GM19397 (cell line): ENCODE measurements around the gene EPN2.

ENCODE experiments used
- ATAC-seq: cut with Tn5 transposase; IDR thresholded peaks from one replicate; pipeline ENCODE4 v1.9.1; 2021; ENCODE audit warnings: mild to moderate bottlenecking, moderate library complexity; ENCODE audit not compliant: unreplicated experiment

The EPN2 gene

DNA sequence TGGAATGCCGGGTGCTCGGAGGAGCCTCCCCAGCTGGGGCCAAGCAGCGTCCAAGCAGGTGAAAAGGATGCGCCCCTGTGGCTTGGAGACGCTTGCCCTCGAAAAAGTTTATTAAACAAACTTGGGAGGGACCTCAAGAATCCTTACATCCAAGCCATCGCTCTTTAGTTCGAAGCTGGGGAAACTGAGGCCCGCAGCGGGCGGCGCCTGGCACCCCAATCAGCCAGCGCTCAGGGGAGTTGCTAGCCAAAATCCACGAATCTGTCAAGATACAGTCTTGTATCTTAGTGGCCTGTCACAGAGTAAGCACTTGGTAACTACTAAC, 125.9 kb downstream of the EPN2 start:
- ATAC-seq, result no peak

DNA sequence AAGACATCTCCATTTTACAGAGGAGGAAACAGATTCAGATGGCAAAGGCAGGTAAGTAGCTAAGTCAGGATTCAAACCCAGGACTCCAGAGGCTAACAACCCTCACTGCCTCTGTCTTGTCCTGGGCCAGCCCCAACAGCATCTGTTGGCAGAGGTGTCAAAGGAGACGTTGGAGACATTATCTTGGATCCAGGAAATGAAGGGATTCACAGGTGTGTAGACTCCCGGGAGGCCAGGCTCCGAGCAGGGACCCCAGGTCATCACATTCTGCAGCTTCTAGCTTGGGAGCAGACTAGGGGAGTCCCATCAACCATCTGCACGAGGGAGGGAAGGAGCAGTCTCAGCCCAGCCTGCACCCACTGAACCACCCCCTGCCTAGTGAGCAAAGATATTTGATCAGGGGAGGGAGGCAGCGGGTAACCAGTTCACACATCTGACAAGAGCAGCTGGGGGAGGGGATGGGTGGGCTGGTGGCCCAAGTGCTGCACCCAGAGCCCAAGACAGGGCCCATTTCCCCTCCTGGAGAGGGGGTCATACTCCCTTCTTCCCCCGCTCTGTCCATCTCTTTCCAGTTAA, 126.4 kb downstream of the EPN2 start:
- ATAC-seq, result no peak

DNA sequence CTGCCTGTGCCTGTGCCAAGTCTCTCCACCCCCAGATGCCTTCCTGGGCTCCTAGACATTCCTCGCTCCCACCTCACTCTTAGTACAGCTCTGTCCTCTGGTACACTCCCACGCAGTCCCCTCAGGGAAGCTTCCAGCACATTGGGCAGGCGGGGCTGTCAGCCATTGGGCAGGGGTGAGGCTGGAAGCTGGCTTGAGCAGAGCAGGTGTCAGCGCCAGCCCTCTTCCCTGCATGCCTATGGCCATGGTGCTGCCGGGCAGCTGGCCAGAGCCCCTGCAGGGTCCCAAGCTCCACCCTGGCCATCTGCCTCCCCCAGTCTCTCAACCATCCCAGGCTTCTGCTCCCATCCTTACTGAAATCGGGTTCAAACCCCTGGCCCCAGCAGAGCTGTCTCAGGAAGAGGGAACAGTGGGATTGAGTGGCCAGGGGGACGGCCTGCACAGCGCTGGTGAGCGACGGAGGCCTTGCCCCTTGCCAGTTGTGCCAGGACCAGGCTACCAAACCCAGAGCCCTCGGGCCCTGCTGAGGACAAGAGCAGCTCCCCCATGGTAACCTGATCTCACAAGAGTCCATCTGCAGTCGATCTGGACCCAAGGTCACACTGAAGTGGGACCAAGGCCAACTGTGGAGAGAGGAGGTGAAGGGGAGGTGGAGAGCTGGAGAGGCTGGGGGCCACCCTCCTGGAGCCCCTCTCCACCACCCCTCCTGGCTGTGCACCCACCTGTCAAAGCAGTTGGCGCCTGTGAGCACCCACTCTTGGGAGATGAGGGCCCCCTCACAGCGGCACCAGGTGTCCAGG, 127.7 kb downstream of the EPN2 start:
- ATAC-seq, result no peak

DNA sequence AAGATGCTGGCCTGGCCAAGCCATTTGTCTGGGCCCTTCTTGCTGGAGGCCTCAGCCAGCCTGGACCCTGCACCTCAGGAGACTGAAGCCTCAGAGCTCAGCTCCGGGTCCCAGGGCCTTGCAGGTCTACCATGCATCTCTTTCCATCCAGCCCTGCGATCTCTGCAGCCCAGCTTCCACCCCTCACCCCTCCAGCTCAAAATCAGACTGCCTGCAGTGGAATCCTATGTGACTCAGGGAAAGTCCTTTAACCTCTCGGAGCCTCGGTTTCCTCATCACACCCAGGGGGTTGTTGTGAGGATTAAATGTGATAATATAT, 128.3 kb downstream of the EPN2 start:
- ATAC-seq, result no peak

DNA sequence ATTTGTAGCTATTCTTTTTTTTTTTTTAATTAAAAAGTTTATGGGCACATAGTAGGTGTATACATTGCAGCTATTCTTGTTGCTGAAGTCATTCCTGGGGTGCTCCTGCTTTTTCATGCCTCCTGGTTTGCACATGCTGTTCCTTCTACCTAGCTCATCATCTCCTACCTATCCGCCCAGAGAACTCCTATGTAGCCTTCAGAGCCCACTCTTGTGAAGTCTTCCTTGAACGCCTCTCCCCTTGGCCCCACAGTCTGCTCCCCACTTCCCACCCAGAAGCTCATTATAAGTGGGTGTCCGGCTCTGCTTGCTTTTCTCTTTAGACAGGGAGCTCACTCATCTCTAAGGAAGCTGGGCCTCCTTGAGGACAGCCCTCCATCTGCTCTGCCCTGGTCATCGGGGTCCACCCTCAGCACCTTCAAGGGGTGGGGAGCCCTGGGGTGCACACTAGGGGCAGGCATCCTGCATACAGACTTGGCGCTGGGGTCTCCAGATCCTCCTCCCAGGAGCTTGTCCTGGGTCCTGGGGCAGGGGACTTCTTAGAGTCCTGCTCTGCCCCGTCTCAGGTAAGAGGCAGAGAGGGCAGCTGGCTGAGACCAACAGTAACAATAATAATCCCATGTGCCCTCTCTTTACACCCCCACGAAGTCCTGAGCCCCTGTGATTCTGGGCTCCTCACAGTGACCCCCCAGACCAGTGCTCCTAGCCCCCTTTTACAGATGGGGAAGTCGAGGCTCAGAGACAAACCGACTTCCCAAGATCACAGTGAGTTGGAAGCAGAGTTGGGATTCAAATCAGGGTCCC, 128.9 kb downstream of the EPN2 start:
- no peak for ATAC-seq

DNA sequence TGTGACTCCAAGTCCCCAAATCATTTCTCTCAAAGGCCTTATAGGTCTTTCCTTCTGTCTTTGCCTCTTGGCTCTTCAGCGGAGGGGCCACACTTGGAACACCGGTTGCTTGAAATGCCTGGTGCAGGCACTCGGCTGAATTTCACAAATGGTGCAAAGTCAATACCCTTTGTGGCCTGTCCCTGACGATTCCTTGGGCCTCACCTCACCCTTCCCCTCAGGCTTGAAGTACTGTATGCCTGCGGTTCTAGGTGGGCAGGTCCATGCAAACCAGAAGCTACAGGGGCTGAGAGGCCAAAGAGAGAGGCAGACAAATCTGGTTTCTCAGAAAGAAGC, 129.4 kb downstream of the EPN2 start:
- no peak for ATAC-seq

DNA sequence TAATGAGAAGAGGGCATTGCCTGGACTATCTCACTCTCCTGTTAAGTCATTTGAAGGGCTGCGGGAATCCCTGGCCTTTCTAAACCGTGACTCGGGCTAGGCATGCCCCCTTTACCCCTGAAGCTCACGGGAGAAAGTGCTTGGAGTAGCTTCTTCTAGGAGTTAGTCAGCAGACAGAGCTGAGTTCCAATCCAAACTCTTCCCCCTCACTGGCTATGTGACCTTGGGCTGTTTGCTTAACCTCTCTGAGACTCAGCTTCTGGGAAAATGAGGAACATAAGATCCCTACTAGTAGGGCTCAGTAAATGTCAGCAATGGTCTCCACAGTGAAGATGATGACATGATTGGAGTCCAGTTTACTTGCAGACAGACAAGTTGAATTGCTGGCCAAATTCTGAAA, 131.1 kb downstream of the EPN2 start:
- ATAC-seq, result no peak

DNA sequence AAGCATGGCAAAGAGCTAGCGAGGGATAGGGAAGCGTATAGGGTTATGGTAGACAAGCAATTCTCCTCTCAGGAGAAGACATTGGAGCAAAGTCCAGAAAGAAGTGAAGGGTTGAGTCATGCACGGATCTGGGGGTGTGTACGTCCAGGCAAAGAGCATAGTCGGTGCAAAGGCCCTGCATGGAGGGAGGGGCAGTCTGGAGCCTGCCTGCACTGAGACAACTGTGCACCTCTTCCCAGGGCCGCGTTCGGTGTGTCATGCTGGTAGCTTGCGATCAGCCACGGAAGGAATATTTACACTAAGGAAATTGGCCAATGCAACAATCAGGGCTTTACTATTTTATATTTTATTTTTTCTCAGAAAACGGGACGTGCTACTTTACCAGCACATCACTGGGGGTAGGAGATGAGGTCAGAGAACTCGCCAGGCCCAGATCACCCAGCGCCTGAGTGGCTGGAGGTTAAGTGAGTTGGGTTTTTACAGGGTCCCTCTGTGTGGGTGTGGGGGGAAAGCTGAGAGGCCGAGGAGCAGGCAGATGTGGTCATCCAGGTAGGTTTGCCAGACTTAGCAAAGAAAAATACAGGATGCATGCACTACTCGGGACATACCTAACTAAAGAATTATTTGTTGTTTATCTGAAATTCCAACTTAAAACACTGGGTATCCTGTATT, 132.1 kb downstream of the EPN2 start:
- no peak for ATAC-seq

DNA sequence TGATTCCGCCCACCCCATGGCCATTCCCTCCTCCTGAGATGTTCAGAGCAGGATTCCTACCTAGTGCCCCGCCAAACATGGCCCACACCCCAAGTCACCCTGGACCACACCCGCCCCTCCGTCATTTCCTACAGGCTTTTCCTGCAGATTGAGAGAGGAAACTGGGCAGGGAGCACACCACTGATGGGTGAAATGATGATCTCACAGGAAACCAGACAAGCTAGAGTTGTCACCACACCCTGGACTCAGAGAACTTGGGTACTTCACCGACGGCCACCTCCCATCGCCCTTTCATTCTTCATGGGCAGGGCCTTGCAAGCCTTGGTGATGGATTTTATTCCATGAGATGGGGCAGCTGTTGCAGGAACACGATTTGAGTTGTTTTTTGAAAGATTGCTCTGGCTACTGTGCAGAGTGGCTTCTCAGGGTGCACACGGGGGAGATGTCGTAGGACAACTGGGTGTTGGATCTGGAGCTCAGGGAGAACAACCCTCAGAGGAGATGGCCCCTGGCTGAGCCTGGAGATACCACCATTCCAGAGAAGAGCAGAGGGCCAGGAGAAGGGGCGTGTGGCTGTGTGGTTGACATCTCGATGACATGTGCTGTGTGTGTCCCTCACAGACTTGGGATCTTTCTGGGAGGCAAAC, 132.8 kb downstream of the EPN2 start:
- ATAC-seq, result no peak

DNA sequence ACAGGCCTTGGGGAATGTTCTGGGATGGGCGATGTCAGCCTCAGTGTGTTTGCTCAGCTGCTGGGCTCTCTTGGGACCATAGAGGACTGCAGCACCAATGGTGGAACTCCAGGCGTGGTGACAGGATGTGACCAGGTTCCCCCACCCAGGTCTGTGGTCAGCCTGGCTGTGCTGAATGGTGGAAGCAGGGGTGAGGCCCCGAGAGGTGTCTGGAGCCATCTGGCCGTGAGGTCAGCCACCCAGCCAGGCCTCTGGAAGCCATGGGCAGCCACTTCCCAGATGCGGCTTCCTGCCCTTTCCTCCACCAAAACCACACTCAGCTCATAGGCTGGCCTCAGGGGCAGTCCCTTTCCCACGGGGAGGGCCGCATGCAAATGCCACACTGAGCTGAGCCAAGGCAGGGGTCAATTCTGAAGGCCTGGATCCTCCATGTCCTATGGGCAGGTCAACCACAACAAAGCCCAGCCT, 133.4 kb downstream of the EPN2 start:
- peak; percentile 50 for ATAC-seq

DNA sequence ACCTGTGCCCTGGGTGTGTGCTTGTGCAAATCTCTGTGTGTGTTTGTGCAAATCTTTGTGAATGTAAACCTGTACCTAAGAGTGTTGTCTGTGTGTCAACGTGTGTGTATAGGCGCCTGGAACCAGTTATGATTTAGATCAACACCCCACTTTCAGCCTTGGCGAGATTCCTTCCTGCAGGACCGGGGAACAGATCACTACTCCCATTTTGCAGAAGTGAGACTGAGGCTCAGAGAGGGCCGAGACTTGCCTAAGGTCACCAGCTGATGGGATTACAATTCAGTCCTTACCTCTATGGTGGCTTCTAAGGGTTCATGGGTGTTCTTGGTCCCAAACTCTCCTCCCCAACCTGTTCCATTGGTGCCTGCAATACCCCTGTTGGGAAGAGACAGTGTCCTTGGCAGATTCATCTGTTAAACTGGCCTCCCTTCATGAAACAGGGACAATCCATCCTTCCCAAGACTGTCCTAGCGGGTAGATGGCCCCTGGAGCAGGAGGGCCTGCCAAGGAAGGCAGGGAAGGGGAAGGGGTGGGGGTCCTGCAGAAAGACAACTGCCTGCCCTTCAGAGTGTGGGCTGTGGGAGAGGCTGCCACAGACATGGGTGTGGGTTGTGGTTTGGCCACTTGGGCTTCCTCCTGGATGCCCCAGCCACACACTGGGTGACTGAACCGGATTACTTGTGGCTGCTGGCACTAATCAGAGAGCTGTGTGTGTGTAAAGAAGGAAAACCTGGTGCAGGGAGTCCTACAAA, 134.3 kb downstream of the EPN2 start:
- ATAC-seq, result no peak

DNA sequence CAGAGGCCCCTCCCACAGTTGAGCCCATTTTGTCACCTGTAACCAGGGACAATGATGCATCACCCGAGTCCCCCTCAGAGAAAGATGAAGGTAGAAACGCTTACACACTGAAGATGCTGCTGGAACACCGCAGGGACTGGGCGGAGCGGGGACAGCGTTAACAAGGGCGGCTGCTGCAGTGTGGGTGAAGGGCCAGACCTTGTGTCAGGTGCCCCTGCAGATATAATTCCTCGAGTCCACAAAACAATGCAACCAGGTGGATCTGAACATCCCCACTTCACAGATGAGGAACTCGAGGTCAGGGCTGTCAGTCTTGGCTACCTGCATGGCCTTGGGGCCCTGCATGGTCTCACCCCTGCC, 134.8 kb downstream of the EPN2 start:
- no peak for ATAC-seq

DNA sequence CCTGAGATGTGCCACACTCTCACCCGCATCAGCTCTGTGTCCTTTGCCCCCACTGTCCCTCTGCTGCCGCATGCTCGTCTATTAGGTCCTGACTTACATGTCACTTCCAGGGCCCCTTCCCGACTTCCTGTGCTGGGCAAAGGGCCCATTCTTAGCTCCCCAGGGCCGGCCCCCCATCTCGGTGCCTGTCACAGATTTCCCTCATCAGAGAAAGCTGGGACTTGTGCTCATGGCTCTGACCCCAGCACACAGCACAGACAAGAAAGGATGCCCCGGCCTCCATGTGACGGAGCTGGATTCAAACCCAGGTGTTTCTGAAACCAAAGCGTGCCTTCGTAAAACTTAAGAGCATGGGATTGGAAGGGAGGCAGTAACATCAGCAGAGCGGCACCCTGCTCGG, 135.3 kb downstream of the EPN2 start:
- ATAC-seq, result no peak

DNA sequence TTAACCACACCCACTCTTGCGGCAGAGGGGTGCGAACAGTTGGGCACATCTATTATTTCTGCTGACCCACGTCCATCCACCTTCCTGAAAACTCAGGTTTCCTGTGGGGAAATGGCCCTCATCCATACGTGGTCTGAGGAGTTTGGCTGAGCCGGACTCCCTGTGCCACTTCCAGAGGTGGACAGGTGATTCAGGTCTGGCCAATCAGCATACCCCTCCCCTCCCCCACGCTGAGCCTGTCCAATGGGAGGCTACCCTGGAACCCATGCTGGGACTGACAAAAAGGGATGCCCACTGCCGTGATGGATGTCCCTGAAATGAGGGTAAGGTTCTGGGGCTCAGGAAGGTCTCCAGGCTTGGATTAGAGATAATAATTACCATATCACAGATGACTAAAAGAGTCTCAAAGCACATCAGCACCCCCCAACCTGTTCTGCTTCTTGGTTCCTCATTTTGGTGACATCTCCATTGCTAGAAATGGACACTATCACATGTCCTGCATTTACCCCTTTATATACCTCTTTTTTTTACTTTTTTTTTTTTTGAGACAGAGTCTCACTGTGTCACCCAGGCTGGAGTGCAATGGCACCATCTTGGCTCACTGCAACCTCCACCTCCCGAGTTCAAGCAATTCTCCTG, 135.8 kb downstream of the EPN2 start:
- ATAC-seq, result no peak

DNA sequence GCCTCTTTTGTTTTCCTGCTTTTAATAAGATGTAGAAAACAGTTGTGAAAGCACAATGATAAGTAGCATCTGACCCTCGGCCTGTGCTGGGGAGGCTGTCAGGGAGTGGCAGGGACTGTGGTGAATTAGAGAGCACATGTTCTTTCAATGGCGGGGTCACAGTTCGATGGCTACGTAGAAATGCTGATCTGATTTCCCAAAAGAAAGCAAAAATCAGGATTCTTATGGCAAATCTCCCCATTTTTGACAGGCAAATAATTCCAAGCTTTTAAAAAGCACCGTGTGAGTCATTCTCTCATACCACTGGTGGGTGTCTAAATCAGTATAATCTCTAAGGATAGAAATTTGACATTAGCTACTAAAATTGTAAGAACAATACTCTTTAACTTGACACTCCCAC, 137.0 kb downstream of the EPN2 start:
- no peak for ATAC-seq

DNA sequence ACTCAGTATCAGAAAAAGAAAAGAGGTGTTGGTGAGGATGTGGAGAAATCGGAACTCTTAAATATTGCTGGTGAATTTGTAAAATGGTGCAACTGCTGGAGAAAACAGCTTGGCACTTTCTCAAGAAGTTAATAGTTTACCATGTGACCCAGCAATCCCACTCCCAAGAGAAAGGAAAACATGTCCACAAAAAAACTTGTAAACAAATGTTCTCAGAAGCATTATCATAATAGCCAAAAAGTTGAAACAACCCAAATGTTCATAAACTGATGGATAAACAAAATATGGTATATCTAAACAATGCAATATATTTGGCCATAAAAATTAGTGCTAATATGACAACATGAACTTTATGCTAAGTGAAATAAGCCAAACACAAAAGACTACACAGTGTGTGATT, 138.6 kb downstream of the EPN2 start:
- no peak for ATAC-seq

DNA sequence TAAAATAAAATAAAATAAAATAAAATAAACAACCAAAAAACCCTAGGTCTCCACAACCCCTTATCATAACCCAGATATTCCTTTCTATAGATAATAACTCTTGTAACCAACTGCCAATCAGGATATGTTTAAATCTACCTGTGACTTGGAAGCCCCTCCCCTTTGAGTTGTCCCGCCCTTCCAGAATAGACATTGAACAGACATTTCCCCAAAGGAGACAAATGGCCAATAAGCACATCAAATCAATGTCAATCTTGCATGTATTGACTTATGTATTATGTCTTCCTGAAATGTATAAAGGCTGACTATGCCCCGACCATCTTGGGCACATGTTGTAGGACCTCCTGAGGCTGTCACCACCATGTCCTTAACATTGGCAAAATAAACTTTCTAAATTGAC, 139.6 kb downstream of the EPN2 start:
- ATAC-seq, result no peak

DNA sequence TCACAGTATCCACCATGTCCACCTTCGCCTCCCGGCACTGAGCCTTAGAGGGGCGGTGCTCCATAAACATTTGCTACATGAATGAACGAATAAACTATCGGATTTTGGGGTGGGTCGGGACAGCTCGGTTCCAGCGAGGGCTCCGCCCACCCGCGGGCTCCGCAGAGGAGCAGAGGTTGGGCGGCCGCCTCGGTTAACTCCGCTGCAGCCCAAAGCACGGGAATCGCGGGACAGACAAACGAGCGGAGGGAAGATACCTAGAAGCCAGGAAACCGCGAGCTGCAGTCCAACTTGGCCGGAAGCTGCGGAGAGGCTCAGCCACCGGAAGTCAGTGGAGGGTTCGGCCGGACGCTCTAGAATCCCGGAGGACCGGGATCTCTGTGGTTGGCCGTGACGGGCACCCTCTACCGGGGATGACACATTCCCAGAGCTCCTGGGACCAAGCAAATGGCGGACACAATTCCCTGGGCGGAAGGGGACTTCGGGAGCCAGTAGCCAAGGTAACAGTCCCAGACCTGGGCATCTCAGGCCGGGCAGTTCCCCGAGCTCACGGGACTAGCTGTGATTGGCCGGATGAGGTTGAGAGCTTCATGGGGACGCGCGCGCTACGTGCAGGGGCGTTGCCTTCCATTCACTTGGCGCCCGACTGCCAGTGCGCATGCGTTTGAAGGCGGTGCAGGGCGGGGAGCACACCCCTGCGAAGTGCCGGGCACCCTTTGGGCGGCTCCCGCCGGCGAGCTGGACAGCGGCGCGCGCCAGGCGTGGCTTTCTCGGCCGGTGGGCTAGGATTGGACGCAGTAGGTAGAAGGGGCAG, 140.6 kb downstream of the EPN2 start:
- peak; percentile 93 for ATAC-seq
